ENCODE results near the gene PRKN. TPM values are rescaled to one million over a fixed set of nuclear protein-coding genes. Genes with fewer than 3 reads are reported as not detected.

The PRKN gene
- total and polyA plus RNA-seq, 2 experiments from 2014 or later = 2.3 to 3.9 TPM

GRCh38 chr6:162705736-162706135 is 21.8 kb downstream of the PRKN start:
- Histone ChIP-seq H3K27ac (no peak overlapping the region), H3K27me3 (no peaks in the 10 kb centered on the region), H3K9me3 (ENCODE audit: low read depth) (no peaks in the 10 kb centered on the region), H3K36me3 (replicated peaks; ENCODE audit: insufficient read depth, low read depth) (no peaks in the 10 kb centered on the region), H2AFZ (no peak overlapping the region), H3K79me2 (no peaks in the 10 kb centered on the region), H3K9me2 (replicated peaks; ENCODE audit: insufficient read depth) (no peaks in the 10 kb centered on the region), H4K20me1 (ENCODE audit: insufficient read depth, poor library complexity, severe bottlenecking) (no peaks in the 10 kb centered on the region), H3K4me3 (no peak overlapping the region), H3K4me1 (ENCODE audit: insufficient read depth) (no peaks in the 10 kb centered on the region), H3K4me2 (no peak overlapping the region)
- no peak for DNase-seq (ENCODE audit: low spot score)
- TF ChIP-seq EZH2phosphoT487 (IDR thresholded peaks at IDR 0.05; ENCODE audit: low read depth, severe bottlenecking, unreplicated experiment) (no peak), EZH2 (IDR thresholded peaks at IDR 0.05; ENCODE audit: borderline replicate concordance) (no peak), CTCF (IDR thresholded peaks at IDR 0.05; ENCODE audit: poor library complexity) (no peak)
- WGBS (ENCODE audit: low lambda C conversion rate, missing lambda C conversion rate) = 66% methylated on average over 4 of the region's 4 CpGs

- H3K9me2 ChIP-seq (replicated peaks; ENCODE audit: insufficient read depth) = no peaks in the 10 kb centered on the region
- no peaks in the 10 kb centered on the region for H3K36me3 ChIP-seq (replicated peaks; ENCODE audit: insufficient read depth, low read depth)
- no peak for TF ChIP-seq EZH2phosphoT487 (IDR thresholded peaks at IDR 0.05; ENCODE audit: low read depth, severe bottlenecking, unreplicated experiment)
- no peak for TF ChIP-seq EZH2 (IDR thresholded peaks at IDR 0.05; ENCODE audit: borderline replicate concordance)
- no peak for TF ChIP-seq CTCF (IDR thresholded peaks at IDR 0.05; ENCODE audit: poor library complexity)
- WGBS (ENCODE audit: low lambda C conversion rate, missing lambda C conversion rate) = 95% methylated on average over 4 of the region's 4 CpGs
- H3K27ac ChIP-seq = no peak overlapping the region
- H4K20me1 ChIP-seq (ENCODE audit: insufficient read depth, poor library complexity, severe bottlenecking) = no peaks in the 10 kb centered on the region
- no peaks in the 10 kb centered on the region for H3K27me3 ChIP-seq
- no peak for DNase-seq (ENCODE audit: low spot score)
- no peaks in the 10 kb centered on the region for H3K9me3 ChIP-seq (ENCODE audit: low read depth)
- H3K4me3 ChIP-seq = no peak overlapping the region
- no peak overlapping the region for H3K4me2 ChIP-seq
- H3K4me1 ChIP-seq (ENCODE audit: insufficient read depth) = no peaks in the 10 kb centered on the region
- no peaks in the 10 kb centered on the region for H3K79me2 ChIP-seq
- no peak overlapping the region for H2AFZ ChIP-seq
Measured at GRCh38 chr6:162704001-162704400, 23.6 kb downstream of the PRKN start.

GRCh38 chr6:162702446-162702845 is 25.1 kb downstream of the PRKN start:
- H4K20me1 ChIP-seq (ENCODE audit: insufficient read depth, poor library complexity, severe bottlenecking) = no peaks in the 10 kb centered on the region
- 70% methylated on average over 2 of the region's 2 CpGs for WGBS (ENCODE audit: low lambda C conversion rate, missing lambda C conversion rate)

More at GRCh38 chr6:162702446-162702845, 25.1 kb downstream of the PRKN start:
- Histone ChIP-seq H3K36me3 (replicated peaks; ENCODE audit: insufficient read depth, low read depth) (no peaks in the 10 kb centered on the region), H3K9me3 (ENCODE audit: low read depth) (no peaks in the 10 kb centered on the region), H2AFZ (no peak overlapping the region), H3K79me2 (no peaks in the 10 kb centered on the region), H3K4me3 (no peak overlapping the region), H3K4me1 (ENCODE audit: insufficient read depth) (no peaks in the 10 kb centered on the region), H3K4me2 (no peak overlapping the region), H3K27ac (no peak overlapping the region), H3K9me2 (replicated peaks; ENCODE audit: insufficient read depth) (no peaks in the 10 kb centered on the region), H3K27me3 (no peaks in the 10 kb centered on the region)
- no peak for DNase-seq (ENCODE audit: low spot score)
- TF ChIP-seq EZH2 (IDR thresholded peaks at IDR 0.05; ENCODE audit: borderline replicate concordance) (no peak), EZH2phosphoT487 (IDR thresholded peaks at IDR 0.05; ENCODE audit: low read depth, severe bottlenecking, unreplicated experiment) (no peak), CTCF (IDR thresholded peaks at IDR 0.05; ENCODE audit: poor library complexity) (no peak)
